Stimulated activated CD4-positive, alpha-beta T cell treated with anti-CD3 and anti-CD28 coated beads, TNF-alpha, amount 100 ng/mL, for 48 hours (primary cell): ENCODE data around the gene PEX11B.

Source experiments
- DNase-seq, 3 donors: peaks; one replicate each; pipeline ENCODE4 v3.0.0-alpha.2; 2020; ENCODE audit warnings: low read depth in 3 of 3

PEX11B gene

DNA sequence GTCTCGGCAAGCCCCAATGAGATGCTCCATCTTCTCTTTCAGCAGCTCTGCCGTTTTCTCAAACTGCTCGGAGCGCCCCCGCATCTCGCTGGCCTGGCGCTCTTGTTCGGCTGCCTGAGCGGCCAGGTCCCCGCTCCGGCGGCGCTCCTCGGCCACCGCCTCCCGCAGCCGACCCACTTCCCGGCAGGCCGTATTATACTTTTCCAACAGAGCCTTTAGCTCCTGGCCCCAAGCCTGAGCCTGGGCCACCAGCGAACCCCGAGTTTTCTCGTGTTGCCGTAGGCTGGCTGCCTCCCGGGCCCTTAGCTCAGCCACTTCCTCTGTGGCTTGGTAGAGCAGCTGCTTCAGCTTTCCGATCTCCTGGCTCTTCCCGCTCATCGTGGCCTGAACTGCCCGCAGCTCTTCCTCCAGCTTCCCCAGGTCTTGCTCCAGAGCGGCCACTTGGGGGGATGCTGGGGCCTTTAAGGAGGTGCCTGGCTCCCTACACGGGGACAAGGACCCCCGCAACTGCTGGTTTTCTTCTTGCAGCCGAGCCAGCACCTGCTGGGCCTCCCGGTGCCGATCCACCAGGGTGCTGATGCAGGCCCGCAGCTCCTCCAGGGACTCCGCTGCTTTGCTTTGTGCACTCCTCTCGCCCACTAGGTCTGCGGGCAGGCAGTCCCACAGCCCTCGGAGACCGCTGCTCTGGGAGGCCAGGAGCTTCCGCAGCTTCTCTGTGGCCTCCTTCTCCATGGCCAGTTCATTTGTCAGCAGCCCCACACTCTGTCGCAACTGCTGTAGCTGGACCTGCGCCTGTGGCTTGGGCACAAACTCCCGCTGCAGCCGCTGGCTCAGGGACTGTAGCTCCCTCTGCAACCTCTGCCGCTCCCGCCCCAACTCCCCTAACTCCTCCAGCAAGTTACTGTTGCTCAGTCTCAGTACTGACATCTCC is 46.3 kb downstream of the PEX11B start:
- peak in 2 of 3 donors; percentile 11 to 24 for DNase-seq

DNA sequence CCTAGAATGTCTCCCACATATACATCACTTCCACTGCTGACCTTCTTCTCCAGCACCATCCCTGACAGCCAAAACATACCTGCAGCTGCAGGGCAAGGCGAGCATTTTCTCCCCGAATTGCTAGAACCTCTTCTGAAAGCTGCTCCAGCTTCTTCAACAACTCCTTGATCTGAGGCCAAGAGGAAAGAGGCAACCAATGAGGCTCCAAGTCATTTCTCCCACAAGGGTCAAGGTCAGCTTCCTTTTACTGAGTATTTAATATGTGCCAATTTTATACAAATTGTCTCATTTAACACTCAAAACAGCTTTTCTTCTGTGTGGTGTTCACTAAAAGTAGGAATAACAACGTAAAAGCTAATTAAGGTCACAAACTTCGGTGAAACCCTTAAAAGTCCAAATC is 50.3 kb downstream of the PEX11B start:
- no peak for DNase-seq

DNA sequence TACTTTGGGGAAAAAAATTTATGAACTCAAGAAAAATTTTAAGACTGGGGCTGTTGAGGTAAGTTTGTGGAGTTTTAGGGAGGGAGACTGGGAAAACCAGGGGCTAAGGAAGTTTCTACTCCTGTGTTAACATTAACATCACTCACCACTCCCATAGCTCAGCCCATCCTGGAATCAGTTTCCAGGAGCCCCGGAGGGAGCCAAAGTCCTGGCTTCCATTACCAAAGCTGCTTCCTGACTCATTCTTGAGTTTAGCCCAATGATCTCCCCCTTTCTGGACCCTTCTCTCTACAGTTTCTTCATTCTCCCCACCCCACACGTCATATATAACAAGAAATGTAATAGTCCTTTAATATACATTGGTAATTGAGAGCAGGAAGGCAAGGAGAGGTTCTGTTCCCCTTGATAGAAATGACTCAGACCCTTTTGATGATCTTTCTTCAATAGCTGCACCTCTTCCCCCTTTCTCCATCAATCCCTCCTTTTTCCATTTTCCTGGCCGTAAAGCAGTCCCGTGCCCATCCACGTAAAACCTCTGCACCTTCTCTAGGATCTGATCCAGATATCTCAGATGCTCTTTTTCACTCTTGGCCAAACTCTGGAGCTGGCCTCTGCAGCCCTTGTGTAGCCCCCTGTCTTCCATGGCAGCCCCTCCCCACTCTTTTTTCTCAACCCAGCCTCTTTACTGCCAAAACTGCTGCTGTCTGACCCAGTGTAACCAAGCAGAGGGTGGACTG is 55.1 kb downstream of the PEX11B start:
- no peak for DNase-seq
